Anterior cingulate cortex (tissue), 58 donors: ENCODE data around the gene TEX19.

Source experiments
- DNase-seq, 58 donors: peaks; one replicate each; lab custom pipeline; 2025; lab: John Stamatoyannopoulos, UW

TEX19 gene

DNA sequence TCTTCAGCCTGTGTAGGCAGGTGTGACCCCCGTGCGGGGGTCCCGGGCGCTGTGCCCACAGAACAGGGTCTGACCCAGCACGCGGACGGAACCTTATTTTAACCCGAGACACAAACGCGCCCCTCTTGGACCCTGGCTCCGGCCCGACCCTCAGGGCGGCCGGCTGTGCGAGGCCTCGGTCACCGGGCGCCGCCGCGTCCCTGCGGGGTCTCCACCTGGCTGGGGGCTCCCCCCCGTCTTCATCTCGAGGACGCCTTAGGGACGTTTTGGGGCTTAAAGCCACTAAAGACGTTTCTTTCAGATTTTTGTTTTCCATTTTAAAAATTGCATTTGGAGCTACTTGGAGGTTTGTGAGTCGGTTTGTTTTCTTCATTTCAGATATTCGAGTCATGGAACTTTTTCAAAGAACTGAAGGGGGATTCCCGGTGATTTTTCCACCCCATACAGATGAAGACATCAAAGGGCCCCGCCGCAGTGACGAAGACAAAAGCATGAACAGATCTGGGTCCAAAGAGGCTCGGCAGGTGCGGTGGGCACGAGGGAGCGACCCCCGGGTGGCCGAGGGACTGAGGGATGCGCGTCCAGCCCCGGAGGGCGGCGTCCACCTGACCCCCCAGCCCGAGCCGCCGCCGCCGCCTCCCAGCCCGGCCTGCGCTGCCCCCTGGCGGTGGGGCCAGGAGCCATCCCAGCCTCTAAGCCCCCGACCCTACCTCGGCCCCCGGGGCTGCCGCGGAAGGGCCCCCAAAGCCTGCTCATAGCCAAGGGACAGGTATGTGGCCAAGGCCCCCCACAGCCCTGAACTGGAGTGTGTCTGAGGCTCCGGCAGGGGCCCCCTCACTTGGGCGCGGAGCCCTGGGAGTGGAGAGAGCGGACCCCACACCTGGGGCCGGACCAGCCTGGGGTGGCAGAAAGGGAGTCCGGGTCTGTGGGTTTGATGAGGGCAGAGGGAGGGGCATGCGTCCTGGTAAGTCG, 37.8 kb upstream of the TEX19 start:
- peak in 3 of 58 donors; percentile 6 to 15 (median 13) for DNase-seq

DNA sequence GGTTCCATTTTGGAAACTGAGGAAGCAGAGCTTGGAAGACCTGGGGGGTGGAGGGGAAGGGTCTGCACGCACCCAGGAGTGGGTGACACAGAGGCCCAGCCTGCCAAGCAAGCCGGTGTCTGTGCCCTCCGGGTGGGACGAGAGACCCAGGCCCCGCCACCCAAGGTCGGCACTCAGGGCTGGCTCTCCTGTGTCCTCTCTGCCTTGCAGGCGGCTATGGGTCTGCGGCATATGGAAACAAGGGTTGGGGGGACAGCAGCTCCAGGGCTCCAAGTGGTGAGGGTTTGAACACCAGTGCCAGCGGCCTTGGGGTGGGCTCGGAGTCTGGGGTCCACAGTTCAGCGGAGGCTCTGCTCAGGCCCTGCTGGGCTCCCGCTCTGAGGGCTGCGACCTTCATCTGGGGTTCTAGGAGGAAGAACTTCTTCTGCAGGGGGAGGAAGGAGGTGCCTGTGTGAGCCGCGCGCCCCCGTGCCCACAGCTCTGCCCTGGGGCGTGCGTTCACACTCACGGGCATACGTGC, 37.0 kb upstream of the TEX19 start:
- DNase-seq, result no peak

- no peak for DNase-seq
Observed at GRCh38 chr17:82322526-82323453, 36.3 kb upstream of the TEX19 start.

GRCh38 chr17:82323514-82324234, 35.4 kb upstream of the TEX19 start:
- no peak for DNase-seq

- no peak for DNase-seq
Observed at GRCh38 chr17:82324566-82325285, 34.3 kb upstream of the TEX19 start.

GRCh38 chr17:82325286-82326180, 33.5 kb upstream of the TEX19 start:
- DNase-seq, result no peak

GRCh38 chr17:82327289-82327688, 31.8 kb upstream of the TEX19 start:
- DNase-seq, result no peak

GRCh38 chr17:82327757-82328140, 31.3 kb upstream of the TEX19 start:
- no peak for DNase-seq

GRCh38 chr17:82328141-82328993, 30.7 kb upstream of the TEX19 start:
- no peak for DNase-seq

GRCh38 chr17:82328994-82329507, 30.0 kb upstream of the TEX19 start:
- no peak for DNase-seq

DNA sequence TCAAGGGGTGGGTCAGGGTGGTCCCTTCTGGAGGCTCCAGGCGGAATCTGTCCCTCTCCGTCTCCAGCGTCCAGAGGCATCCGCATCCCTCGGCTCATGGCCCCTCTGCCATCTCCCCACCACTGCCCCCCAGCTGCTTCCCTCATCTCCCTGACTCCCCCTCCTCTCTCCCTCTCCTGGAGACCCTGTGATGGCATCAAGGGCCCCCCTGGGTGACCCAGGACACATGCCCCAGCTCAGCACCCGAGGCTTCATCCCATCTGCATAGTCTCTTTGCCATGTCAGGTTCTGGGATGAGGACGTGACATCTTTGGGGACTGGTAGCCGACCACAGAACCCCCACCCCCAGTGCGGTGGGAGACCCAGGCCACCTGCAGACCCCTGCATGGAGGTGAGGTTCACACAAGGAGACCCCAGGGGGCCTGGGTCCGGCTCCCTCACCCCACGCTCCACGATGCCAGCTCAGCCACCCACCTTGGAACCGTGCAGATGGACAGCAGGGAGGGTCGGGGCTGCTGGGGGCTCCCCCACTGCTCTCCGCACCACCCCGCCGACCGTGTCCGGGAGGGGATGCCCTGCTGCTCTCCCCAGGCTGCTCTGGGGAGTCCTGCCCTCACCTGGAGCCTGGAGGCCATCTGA, 29.2 kb upstream of the TEX19 start:
- no peak for DNase-seq

DNA sequence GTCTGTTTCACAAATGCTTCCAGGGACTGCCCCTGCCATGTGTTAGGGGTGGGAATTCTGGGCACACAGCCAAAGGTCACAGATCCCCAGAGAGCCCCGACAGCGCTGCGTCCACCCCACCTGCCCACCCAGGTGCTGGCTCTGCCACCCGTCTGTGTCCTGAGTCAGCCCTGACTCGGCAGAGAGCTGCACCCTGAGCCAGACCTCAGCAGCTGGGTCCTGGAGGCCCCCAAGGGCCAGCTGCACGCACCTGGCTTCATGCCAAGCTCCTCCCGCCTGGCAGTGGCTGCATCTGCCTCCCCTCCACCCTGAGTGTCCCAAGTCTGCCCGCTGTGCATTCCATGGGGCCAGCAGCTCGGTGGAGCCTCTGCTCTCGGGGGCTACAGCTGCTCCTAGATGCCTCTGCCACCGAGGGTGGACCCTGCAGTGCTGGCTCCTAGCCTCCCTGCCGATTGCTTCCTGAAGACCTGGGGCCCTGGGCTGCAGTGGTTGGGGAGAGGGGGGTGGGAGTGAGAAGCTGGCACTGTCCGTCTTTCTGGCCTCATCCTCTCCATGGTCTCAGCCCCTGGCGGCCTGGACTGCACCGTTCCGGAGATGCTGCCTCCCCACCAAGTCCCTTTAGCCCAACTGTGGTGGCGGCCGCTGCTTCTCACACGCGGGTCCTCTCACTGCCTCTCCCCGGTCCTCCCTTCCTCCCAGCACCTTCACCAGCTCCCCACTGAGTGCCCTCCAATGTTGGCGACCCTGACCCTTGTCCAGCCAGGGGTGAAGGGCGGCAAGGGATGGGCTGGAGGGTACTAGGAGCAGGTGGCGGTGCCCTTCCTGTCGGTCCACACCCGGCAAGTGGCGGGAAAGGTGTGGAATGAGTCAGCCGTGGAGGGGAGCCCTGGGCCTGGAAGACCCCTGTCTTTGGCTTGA, 28.5 kb upstream of the TEX19 start:
- DNase-seq, result peak in 3 of 58 donors; percentile 18 to 21 (median 19)

GRCh38 chr17:82331345-82331939, 27.6 kb upstream of the TEX19 start:
- no peak for DNase-seq

DNA sequence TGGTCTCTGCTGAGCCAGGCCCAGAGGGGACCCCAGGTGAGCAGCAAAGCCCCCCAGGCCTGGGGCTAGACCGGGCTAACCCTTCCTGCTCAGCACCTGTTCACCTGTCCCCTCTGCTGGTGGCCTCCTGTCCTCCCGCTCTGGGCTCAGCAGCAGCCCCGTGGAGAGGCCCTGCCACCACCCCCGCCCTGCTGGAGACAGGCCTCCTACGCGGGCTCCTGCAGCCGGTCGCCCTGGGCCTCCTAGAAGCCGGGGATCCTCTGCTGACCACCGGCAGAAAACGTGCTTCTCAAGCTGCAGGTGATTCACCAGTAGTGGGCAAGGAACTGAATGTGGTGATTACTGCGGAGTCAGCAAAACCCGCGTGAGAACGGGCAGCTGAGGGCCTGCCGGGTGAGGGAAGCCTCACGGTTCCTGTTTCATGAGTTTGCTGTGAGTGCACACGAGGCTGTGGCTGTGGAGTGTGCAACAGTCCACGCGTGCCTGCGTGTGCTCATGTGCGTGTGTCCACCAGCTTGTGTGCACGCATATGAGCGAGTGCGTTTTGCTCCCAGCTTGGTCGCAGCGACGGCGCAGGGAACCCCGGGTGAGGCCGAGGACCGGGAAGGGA, 26.3 kb upstream of the TEX19 start:
- peak in 4 of 58 donors; percentile 11 to 26 (median 16) for DNase-seq
